ENCODE measurements around the gene FCN2. TPM values are rescaled to one million over a fixed set of nuclear protein-coding genes. Genes with fewer than 3 reads are reported as not detected.

Gene FCN2
- total RNA-seq, 1 donor = not detected

DNA sequence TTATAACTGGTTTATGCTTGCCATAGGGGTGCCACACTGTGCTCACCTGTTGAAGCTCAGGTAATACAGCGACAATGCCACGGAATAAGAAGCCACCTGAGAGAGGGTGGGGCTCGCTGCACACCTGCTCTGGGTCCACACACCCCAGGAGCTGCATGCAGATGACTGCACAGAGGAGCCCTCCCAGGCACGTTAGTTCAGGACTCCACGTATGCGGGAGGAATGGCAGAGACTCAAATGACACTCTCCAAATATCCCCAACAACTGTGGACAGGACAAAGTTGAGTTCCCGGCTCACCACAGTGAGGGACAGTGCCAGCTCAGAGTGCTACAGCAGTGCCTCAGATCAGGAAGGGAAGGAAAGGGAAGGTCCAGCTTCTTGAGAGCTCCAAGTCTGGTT lies 42.9 kb downstream of the FCN2 start:
- Histone ChIP-seq H3K4me3 (ENCODE audit: insufficient read depth, low read length) (no peak overlapping the region), H3K36me3 (ENCODE audit: insufficient read depth, low read length) (no peaks in the 10 kb centered on the region)

GRCh38 chr9:134925011-134925511 lies 44.5 kb downstream of the FCN2 start:
- H3K4me1 ChIP-seq (ENCODE audit: insufficient read depth, low read length) = no peaks in the 10 kb centered on the region
- H2AFZ ChIP-seq (ENCODE audit: low read length) = no peak overlapping the region
- no peaks in the 10 kb centered on the region for H3K79me2 ChIP-seq (ENCODE audit: insufficient read depth, low read length)
- no peak for TF ChIP-seq CTCF (IDR thresholded peaks at IDR 0.05; ENCODE audit: extremely low read depth, low read depth, low read length)
- no peaks in the 10 kb centered on the region for H3K36me3 ChIP-seq (ENCODE audit: insufficient read depth, low read length)
- no peak overlapping the region for H3K27ac ChIP-seq (ENCODE audit: low read depth, low read length)
- no peaks in the 10 kb centered on the region for H3K27me3 ChIP-seq (ENCODE audit: insufficient read depth, low read length)
- no peak overlapping the region for H3K4me3 ChIP-seq (ENCODE audit: insufficient read depth, low read length)
- H4K20me1 ChIP-seq (ENCODE audit: insufficient read depth, low read length) = no peaks in the 10 kb centered on the region
- H3K4me2 ChIP-seq (ENCODE audit: insufficient read depth, low read length) = no peak overlapping the region
- no peaks in the 10 kb centered on the region for H3K9me3 ChIP-seq (ENCODE audit: low read depth, low read length)
- DNase-seq (ENCODE audit: insufficient read length, low spot score, missing footprints) = no peak

More for the DNA sequence above, 42.9 kb downstream of the FCN2 start:
- Histone ChIP-seq H3K27ac (ENCODE audit: low read depth, low read length) (no peak overlapping the region), H3K9me3 (ENCODE audit: low read depth, low read length) (no peaks in the 10 kb centered on the region), H3K27me3 (ENCODE audit: insufficient read depth, low read length) (no peaks in the 10 kb centered on the region), H4K20me1 (ENCODE audit: insufficient read depth, low read length) (no peaks in the 10 kb centered on the region), H2AFZ (ENCODE audit: low read length) (no peak overlapping the region), H3K79me2 (ENCODE audit: insufficient read depth, low read length) (no peaks in the 10 kb centered on the region), H3K4me2 (ENCODE audit: insufficient read depth, low read length) (no peak overlapping the region), H3K4me1 (ENCODE audit: insufficient read depth, low read length) (no peaks in the 10 kb centered on the region)
- no peak for TF ChIP-seq CTCF (IDR thresholded peaks at IDR 0.05; ENCODE audit: extremely low read depth, low read depth, low read length)
- no peak for DNase-seq (ENCODE audit: insufficient read length, low spot score, missing footprints)

DNA sequence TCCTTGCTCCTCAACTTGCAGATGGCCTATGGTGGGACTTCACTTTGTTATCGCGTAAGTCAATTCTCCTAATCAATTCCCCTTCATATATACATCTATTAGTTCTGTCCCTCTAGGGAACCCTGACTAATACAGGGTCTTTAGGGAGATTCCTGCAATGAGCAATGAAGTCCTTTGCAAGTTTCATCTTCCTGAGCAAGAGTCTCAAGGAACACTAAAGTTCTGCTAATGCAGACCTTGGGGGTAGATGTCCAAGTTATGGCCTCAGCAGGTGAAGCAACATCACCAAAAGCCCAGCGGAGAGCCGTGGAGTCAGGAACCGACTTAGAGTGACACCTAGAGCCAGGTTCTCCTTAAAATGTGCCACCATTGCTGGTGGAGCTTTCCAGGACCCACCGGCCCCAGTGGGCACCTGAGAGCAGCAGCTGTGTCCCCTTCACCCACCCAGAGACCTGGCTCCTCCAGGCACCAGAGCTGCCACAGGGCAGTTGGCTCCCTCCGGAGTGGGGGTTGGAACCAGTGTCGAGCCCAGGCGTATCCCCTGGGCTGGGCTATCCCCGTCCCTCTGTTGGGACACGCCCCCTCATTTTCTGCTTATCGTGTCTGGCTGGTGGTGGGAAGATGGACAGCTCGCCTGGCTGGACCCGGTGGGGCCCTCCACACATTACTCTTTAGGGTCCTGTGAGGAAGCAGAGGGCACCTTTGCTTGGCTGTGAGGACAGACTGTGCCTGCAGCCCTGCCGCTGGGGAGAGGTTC lies 48.0 kb downstream of the FCN2 start:
- H3K79me2 ChIP-seq (ENCODE audit: insufficient read depth, low read length) = no peaks in the 10 kb centered on the region
- no peaks in the 10 kb centered on the region for H3K9me3 ChIP-seq (ENCODE audit: low read depth, low read length)
- no peak overlapping the region for H3K4me2 ChIP-seq (ENCODE audit: insufficient read depth, low read length)
- H3K4me1 ChIP-seq (ENCODE audit: insufficient read depth, low read length) = no peaks in the 10 kb centered on the region
- H2AFZ ChIP-seq (ENCODE audit: low read length) = no peak overlapping the region
- peak; percentile 61 for DNase-seq (ENCODE audit: insufficient read length, low spot score, missing footprints)
- no peak for TF ChIP-seq CTCF (IDR thresholded peaks at IDR 0.05; ENCODE audit: extremely low read depth, low read depth, low read length)
- peaks cover 7% of the 10 kb centered on the region for H3K27me3 ChIP-seq (ENCODE audit: insufficient read depth, low read length)
- H4K20me1 ChIP-seq (ENCODE audit: insufficient read depth, low read length) = no peaks in the 10 kb centered on the region
- H3K27ac ChIP-seq (ENCODE audit: low read depth, low read length) = no peak overlapping the region
- no peak overlapping the region for H3K4me3 ChIP-seq (ENCODE audit: insufficient read depth, low read length)
- no peaks in the 10 kb centered on the region for H3K36me3 ChIP-seq (ENCODE audit: insufficient read depth, low read length)

All from osteoblast (primary cell).